GM11168 (cell line): ENCODE measurements around the gene RPS26.
"Not testable (repeated sequence)": the region's sequence is repeated elsewhere in the genome, so short reads cannot be mapped to it uniquely, and the experiment has no call there.

Experiments used
- in situ Hi-C: fragments of 300-500 bp; cut with MboI; formaldehyde crosslinking; loops from one replicate; pipeline ENCODE4 v1.12.0; 2022; ENCODE audit warnings: low sequenced_read_pairs; ENCODE audit not compliant: unreplicated experiment

The RPS26 gene

GRCh38 chr12:56020423-56021184 is 21.1 kb upstream of the RPS26 start, which contains the start of gene IKZF4:
Gene IKZF4 (plus strand): TSS chr12:56021043. CDS start chr12:56021494, 451 bp downstream.
- in situ Hi-C loops, result no loop called here

DNA sequence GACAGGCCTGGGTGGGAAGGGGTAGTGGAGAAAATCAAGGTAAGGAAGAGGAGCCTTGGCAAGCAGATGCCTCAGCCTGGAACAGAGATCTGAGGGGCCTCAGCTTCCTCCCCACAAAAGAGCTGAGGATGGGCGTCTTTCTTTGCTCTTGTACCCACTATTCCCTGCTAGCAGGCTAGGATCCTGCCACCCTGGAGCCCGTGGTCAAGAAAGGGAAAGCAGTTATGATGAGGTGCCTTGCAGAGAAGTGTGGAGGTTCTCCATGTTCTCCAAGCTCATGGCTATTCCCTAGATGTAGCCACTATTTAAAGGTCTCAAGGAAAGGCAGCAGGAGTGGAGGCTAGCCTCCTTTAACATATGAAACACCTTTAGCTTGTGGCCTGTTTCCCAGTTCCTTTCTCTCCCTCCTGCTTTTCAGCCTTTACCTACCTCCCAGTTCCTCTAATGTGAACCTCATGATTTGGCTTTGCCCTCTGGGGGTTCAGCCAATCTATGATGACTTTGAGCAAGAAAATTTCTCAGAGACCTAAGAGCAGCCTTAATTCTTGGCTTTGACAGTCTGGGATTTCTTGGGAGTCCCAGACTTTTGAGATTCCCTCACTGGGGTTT is 19.7 kb upstream of the RPS26 start:
- in situ Hi-C loops, result no loop called here

DNA sequence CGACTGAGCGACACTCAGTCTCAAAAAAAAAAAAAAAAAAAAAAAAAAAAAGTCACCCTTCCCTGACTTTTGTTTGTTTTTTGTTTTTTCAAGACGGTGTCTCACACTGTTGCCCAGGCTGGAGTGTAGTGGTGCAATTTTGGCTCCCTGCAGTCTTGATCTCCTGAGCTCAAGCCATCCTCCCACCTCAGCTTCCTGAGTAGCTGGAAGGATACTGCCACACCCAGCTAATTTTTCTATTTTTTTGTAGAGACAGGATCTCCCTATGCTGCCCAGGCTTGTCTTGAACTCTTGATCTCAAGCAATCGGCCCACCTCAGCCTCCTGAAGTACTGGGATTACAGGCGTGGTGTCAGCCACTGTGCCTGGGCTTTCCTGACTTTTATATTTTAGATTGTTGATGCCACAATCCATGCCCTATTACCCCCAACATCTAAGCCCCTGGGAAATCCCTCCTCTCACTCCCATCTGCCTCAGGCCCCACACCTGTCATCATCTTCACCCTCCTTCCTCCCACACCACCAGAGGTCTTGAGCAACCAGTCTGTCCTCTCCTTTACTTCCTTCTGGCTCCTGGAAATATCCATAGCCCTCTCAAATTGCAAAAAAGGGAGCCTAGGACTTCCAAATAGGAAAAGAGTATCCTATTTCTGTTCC is 13.1 kb upstream of the RPS26 start:
- in situ Hi-C loops, result no loop called here

DNA sequence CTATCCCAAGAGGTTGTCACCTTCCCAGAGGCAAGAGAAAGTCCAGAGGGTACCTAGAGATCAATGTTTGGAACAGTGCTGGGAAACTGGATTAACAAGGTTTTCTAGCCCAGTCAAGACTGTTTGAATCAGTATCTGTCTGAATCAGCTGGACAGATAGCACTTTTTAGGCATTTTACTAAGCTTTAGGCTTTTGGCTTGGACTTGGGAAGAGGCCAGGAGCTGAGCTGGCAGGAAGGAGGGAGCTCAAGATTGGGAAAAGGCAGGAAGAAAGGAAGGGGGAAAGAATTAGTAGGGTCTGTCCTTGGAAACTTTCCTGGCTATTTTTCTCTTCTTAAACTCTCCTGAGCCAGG is 12.6 kb upstream of the RPS26 start:
- in situ Hi-C loops, result no loop called here

GRCh38 chr12:56029666-56030293 is 11.9 kb upstream of the RPS26 start:
- in situ Hi-C loops, result no loop called here

DNA sequence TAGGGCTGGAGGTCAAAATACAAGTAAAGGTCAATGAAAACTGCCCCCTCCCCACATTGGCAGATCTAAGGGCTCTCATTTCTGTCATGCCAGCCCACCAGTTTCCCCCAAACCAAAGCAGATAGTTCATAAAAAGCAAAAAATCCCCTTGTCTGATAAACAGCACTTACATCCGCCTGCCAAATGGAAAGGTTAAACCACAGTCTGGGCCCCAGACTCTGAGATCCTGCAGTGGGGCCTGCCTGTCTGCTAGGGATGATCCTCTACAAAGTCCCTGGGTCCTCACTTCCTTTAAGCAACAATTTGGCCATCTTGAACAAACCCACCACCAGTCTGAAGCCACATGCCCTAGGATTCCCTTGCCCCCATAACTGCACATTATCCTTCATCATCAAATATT is 9.7 kb upstream of the RPS26 start:
- in situ Hi-C loops, result no loop called here

GRCh38 chr12:56034586-56035332 is 7.0 kb upstream of the RPS26 start:
- in situ Hi-C loops, result no loop called here

- in situ Hi-C loops, result no loop called here
Observed at GRCh38 chr12:56037161-56037560, 4.6 kb upstream of the RPS26 start.

DNA sequence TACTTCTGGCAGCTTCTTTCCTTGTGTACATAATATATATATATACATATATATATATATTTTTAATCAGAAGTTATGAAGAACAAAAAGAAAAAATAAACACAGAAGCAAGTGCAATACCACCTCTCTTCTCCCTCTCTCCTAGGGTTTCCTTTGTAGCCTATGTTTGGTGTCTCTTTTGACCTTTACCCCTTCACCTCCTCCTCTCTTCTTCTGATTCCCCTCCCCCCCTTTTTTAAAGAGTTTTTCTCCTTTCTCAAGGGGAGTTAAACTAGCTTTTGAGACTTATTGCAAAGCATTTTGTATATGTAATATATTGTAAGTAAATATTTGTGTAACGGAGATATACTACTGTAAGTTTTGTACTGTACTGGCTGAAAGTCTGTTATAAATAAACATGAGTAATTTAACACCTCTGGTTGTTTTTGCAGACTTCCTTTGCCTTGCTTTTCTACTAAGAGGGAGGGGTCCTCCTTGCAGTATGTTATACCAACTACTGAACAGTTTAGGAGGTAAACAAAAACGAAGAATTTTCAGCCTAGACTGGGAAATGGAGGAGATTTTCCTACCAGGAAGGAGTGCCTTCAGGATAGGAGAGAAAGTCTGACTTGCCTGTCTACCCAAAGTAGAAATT is 3.6 kb upstream of the RPS26 start:
- in situ Hi-C loops, result no loop called here

DNA sequence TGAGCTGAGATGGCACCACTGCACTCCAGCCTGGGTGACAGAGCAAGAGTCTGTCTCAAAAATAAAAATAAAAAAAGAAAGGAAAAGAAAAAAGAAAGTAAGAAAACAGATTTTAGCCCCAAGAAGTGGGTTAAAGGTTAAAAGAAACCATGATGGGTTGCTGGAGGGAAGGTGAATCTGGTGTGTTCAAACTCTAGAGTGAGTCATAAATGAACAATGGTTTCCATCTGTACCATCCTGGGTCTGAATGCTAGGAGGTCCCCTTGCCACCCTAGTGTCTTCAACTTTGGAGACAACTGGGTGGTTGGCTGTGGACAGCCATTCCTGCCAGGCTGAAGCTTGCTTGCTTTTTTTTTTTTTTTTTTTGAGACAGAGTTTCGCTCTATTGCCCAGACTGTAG is 1.6 kb upstream of the RPS26 start:
- in situ Hi-C loops, result loop anchor here (10.0 kb wide), 1 partner anchor 305 kb away; no protein-coding TSS in a partner anchor

DNA sequence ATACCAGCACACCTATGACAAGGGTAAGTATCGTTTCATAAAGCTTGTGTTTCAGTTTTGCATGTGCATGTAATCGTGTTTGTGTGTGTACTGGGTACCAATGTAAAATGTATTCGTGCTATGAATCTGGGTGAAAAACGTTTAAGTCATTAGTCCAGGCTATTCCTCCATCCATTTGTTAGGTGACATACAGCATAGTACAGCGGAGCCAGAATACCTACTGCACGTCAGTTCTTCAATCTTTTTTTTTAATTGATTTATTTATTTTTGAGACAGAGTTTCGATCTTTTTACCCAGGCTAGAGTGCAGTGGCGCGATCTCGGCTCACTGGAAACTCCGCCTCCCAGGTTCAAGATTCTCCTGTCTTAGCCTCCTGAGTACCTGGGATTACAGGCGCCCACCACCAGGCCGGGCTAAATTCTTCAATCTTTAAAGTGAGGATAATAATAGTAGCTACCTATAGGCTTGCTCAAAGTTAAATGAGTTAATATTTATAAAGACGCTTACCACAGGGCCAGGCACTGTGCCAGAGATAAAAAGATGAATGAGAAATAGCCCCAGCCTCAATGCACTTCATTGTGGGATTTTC is 661 bp upstream of the RPS26 start:
- in situ Hi-C loops, result loop anchor here (10.0 kb wide), 1 partner anchor 306 kb away; no protein-coding TSS in a partner anchor

GRCh38 chr12:56042430-56042813 is 704 bp downstream of the RPS26 start:
- in situ Hi-C loops, result loop anchor here (10.0 kb wide), 1 partner anchor 308 kb away; no protein-coding TSS in a partner anchor

DNA sequence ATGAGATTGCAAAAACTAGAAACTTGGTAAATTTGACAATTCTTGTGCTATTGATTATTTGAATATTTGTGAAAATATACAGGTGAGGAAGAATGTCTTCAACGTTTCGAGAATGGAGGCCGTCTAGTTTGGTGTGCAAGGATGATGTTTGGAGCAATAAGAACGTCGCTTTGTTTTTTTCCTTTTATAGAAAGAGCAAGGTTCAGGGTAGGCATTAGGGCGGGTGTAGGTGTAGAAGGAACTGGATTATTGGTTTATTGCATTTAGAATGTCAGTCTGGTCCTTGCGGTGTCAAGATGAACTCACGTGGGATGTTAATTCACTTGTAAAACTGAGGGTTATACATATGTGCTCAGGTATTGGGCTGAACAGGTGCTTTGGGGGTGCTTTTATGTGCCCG is 1.1 kb downstream of the RPS26 start:
- in situ Hi-C loops, result loop anchor here (10.0 kb wide), 1 partner anchor 308 kb away; no protein-coding TSS in a partner anchor

DNA sequence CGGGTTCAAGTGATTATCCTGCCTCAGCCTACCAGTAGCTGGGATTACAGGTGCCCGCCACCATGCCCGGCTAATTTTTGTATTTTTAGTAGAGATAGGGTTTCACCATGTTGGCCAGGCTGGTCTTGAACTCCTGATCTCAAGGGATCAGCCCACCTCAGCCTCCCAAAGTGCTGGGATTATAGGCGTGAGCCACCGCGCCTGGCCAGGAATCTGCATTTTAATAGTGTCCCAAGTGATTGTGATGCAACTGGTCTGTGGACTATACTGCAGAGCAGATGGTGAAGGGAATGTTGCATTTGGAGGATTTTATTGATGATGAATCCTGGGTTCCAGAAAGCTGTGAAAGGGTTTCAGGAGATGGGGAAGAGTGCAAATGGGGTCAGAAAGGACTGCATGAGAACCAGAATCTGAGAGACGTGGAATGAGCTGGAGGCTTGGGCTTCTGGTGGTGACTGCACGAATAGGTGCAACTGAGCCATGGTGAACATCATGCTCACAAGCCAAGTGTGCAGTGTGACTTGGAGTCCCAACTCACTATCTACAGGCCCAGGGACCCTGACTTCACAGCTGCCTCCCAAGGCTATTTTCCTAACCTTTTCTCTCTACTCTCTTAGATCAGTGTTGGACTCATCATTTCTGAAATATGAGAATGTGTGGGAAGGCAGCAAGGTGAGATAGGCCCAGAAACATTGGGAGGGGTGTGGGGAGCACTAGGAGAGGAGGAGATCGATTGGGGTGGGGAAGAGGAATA is 4.5 kb downstream of the RPS26 start:
- in situ Hi-C loops, result loop anchor here (10.0 kb wide), 1 partner anchor 311 kb away; no protein-coding TSS in a partner anchor

DNA sequence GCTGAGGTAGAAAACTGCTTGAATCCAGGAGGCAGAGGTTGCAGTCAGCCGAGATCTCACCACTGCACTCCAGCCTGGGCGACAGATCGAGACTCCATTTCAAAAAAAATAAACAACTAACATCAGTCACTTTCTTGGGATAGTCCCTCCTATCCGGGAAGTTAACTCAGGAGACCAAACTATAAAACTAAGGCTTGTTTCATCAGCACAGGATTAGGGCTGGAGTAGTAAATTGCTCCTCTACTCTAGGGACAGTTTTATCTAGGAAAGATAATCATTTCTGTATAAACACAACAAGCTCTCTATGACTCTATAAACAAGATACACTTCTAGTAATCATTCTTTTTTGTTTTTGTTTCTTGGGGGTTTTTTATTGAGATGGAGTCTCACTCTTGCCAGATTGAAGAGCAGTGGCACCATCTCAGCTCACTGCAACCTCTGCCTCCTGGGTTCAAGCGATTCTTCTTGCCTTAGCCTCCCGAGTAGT is 11.7 kb downstream of the RPS26 start:
- in situ Hi-C loops, result no loop called here

GRCh38 chr12:56059964-56060363 is 18.2 kb downstream of the RPS26 start:
- in situ Hi-C loops, result not testable (repeated sequence)

GRCh38 chr12:56061982-56062381 is 20.3 kb downstream of the RPS26 start:
- in situ Hi-C loops, result no loop called here

DNA sequence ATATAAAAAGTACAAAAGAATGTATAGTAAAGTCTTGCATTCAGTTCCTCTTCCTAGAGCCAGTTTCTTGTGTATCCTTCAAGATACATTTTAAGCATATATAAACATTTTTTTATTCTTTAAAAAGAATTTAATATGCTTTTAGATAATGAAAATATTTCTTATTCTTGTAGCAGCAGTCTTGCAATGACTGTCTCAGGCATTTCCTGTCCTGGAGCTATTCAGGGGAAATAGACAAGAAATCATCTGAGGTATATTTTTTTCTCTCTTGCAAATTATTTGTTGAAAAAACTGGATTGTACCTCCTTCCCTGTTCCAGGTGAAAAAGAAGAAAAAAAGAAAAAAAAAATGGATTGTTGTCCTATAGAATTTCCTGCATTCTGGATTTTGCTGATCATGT is 21.3 kb downstream of the RPS26 start:
- in situ Hi-C loops, result no loop called here
